Erythroblast (primary cell): ENCODE measurements around the gene PRORP.

Experiments used
- GATA1 ChIP-seq: IDR thresholded peaks from 2 replicates; pipeline ENCODE4 v1.6.1; 2011; ENCODE audit warnings: low read depth, mild to moderate bottlenecking, control low read depth, low read length, moderate library complexity
- POLR2A ChIP-seq: IDR thresholded peaks from 2 replicates; pipeline ENCODE4 v1.6.1; 2011; ENCODE audit warnings: mild to moderate bottlenecking, low read length

- TF ChIP-seq POLR2A (no peak), GATA1 (no peak)
These were observed 12.2 kb downstream of the PRORP start for GRCh38 chr14:35134329-35135123.
